ENCODE results near the gene KCNAB1.

Gene KCNAB1

DNA sequence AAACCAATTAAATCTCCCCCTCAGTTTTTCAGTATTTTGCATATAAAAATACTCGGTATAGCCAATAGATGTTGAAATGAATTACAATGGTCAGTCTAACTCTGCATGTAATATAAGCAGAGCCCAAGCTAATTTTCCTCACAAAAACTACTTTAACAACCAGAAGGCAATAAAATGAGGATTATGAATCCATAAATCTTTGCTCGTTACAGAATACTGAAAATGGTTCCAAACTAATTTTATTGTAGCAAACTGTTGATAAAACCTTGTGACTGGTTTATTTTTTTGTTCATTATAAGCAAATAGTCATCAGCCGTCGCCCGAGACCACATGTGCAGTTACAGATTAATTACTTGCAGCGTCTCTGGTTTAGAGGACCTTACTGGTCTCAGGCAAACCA lies 251.3 kb downstream of the KCNAB1 start:
- no peak for DNase-seq (ENCODE audit: low spot score)

DNA sequence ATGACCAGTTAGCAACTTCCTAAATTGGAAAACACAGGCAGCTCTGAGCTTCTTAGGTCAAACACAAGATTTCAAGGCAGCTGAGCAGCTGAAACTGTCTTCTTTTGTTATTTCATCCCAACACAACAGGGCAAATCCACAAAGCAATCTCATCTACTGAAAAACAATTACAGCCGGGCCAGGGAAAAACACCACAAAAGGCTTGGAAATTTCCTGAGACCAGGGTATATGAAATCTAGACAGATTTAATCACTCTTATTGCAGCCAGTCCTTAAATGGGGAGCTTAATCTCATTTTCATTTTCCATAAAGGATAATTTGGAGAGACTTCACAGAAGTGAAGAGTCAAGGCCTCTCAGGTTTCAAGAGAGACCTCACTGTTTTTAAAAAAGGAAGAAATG lies 252.7 kb downstream of the KCNAB1 start:
- no peak for DNase-seq (ENCODE audit: low spot score)

DNA sequence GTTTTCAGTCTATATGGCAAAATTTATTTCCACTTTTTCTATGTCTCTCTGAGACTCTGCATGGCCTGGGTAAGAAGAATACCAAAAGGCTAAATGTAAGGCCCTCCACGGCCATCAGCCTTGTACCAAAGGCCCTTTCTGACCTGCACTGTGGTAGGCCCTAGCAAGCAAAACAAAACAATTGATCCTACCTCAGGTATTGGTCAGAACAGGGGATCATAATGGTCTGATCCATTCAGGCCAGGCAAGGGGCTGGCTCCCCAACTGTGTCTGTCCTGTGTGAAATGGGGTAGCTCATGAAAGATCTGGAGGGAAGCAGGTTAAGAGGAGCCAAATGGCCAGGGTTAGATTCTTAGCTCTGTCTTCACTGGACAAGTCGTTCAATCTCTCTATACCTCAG lies 253.3 kb downstream of the KCNAB1 start:
- DNase-seq (ENCODE audit: low spot score) = no peak

DNA sequence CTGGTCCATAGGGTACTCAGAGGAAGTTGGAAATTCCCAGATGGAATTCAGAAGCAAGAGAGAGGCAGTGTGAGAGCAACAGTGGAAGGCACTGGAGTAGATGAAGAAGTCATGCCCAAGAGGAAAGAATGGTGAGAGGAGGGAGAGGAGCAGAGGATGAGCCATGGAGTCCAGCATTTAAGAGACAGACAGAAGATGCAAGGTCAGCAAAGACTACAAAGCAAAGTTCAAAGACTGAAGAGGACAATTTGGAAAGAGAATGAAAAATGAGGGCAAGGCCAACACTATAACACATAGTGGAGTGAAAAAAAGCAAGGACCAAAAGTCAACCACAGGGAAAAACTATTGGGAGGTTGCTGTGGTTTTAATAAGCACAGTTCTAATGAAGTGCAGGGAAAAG lies 255.8 kb downstream of the KCNAB1 start:
- DNase-seq (ENCODE audit: low spot score) = no peak

DNA sequence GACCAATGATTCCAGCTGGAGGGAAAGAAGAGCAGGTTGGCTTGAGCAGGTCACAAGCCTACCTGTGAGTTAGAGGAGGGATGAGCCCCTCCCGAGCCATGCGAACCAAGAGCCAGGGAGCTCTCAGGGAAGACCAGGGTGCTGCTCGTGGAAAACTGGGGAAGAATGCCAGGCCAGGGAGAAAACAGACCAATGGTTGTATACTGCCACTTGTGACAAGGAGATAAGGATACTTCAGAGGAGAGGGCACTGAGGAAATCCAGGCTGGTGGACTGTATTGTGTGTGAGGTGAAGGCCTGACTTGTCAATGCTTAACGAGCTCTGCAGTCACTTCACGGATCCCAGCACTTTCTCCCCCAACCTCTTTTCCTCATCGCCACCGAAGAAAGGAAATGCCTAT lies 256.9 kb downstream of the KCNAB1 start:
- DNase-seq (ENCODE audit: low spot score) = no peak

DNA sequence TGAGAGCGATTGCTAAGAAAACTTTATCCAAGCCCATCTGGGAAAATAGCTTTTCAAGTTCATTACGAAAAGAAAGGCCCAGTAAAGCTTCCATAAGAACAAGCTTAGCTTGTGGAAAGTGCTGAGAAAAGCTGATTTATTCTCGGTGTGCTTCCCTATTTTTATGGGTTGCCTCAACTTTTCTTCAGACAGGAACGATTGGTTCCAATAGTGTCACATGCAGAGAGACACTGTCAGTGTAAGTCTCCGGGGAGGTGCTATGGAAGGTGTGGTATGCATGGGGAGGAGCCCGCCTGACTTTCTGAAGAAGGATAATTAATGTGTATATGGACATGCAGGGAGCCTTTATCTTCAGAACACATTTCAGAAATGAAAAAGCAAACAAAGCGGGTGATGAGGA lies 257.3 kb downstream of the KCNAB1 start:
- DNase-seq (ENCODE audit: low spot score) = no peak

DNA sequence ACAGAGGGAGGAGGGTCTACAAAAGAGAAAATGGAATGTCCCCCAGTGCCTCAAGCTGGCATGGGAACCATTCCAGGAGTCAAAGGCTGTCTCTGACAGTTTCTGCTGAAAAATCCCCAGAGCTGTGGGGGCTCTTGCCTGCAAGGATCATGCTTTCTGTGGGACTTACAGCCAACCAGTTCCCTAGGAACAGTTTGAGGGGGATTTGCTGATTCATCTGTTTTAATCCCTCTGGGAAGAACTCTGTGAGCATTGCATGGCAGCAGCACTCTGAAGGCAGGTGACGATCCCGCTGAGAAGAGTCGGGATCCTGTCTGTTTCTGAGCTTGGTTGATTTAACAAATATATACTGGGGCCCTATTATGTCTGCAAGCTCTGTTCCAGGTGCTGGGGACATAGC lies 258.5 kb downstream of the KCNAB1 start:
- DNase-seq (ENCODE audit: low spot score) = no peak

DNA sequence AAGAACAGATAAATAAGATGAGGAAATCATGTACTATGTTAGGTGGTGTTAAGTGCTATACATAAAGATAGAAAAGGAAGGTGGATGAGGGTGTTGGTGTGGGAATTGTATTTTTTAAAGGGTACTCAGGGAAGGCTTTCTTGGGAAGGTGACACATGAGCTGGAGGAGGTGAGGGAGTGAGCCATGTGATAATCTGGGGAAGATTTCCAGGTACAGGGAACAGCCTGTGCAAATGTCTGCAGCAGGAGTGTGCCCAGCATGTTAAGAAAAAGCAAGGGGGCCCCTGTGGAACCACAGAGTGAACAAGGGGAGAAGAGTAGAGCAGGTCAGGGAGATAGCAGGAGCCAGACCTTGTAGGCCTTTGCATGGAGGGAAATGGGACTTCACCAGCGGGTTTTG lies 258.9 kb downstream of the KCNAB1 start:
- DNase-seq (ENCODE audit: low spot score) = no peak

DNA sequence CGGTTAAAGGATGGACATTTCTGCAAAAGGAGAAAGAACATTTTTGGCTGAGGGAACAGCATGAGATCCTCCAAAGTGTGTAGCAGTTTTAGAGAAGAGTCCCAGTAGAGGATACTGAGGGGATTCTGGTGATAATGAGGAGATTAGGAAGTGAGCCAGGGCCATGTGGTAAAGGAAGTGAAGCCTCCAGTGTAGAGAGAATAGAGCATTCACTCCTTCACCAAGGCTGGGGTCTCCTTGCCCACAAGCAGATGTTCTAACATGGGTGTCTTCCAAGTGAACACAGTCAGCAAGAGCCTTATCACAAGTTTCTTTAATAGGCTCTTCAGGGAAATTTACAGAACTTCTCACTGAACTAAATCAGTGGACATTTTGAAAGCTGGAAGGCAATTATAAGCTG lies 260.9 kb downstream of the KCNAB1 start:
- no peak for DNase-seq (ENCODE audit: low spot score)

DNA sequence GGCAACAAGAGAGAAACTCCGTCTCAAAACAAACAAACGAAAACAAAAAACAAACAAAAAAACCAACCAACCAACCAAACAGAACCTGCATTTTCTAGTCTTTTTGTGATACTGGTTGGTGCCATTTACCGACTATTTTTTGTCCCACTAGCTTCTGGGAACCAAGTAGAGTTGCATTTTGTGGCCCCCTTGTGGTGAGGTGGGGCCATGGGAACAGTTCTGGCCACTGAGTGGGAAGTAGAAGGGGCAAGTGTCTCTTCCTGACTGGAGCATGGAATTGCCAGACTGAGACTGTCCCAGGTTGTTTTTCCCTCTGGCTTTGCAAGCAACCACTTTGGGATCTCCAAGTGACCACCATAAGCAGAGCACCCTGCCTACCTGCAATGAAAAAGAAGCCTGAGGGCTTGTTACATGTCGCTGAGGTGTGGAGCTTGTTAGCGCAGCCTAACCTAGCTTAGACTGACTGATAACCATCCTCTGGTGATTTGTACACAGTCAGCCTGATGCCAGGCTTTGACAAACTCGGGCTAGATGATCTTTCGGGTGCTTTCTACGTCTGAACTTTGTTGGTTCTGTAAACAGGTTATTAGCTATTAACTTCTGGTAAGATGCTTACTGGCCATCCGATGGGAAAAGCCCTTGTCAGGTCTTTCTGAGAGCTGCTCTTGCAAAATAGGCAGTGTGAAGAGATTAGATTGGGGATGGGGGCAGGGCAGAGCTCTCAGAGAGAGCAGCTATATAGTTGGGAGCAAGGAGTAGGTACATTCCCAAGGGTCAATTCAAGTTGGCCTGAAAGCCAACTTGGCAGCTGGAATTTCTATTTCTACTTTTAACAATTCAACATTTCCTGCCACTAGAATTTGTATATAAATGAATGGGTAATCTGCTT lies 262.3 kb downstream of the KCNAB1 start:
- peak; percentile 51 for DNase-seq (ENCODE audit: low spot score)

DNA sequence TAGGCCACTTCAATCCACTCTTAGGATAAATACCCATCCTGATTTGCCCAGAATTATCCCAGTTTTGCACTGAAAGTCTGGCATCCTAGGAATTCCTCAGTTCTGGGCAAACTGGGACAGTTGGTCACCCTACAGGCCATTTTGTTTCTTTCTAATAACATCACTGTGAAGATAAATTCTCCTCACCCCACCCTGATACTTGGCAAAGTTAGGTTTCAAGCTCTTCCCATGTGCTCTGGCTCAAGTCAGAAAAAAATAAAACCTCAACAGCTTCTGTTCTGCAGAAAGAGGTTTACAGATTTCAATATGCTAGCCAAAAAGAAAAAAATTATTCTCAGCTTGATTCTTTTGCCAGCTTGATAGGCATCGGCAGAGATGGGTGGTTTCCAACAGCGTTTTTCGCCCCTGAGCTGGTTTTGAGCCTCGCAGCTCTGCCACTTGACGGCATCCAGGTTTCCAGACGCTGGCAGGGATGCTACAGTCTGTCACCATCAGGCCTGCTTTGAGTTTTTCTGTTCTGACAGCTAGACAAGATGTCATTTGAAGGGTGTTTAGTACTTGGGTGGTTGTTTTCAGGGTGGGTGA lies 263.2 kb downstream of the KCNAB1 start:
- peak; percentile 86 for DNase-seq (ENCODE audit: low spot score)

DNA sequence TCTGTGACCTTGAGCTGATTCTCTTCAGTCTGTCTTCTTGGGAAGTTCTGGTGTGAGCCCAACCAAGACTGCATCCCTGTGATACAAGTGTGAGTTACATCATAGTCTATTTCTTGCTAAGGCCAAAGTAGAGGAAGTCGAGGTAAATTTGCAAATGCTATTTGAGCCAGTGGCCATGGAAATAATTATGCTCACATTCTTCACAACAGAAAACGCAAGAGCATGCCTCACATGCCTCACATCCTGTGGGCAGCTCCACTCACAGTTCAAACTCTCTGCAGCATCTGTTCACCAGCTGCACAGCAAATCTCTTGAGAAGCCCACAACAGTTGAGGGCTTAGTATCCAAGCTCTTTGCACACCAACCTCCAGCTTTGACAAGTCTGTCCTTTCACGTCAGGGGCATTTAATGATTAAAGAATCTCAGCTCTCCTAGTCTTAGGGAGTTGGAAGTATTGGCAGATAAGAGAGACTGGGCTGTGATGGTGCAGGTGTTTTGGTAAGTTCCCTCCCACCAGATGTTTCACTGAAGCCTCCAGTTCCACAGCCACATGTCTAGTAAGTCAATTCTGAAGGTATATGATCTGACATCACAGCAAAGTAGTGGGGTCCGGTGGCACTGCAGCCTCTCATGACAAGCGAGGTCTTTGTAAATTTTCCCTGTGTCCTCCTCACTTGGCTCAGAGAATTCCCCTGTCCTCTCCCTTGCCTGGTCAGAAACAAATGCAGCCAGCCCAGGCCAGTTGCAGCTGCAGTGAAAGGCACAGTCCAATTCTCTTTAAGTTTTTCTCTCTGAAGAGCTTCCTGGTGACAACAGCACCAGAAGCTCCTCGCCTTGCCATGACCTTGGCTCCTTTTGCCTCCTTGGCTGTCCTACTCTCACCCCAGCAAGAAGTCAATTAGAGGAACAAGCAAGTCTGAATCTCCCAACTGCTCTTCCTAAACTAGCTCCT lies 268.4 kb downstream of the KCNAB1 start:
- peak; percentile 12 for DNase-seq (ENCODE audit: low spot score)

DNA sequence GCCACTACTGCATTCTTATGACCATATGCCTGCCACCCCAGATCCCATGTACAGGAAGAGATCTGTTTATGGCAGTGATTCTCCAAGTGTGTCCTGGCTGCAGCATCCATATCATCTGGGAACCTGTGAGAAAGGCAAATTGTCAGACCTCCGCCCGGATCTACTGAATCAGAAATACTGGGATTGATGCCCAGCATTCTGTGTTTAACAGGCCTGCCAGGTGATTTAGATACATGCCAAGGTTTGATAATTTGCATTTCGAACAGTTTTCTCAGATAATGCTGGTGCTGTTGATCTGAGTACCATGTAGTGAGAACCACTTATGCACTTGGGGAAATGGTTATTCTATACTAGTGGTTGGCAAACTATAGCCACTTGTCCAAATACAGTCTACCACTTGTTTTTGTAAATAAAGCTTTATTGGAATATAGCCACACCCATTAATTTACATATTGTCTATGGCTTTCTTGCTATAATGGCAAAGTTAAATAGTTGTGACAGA lies 269.1 kb downstream of the KCNAB1 start:
- DNase-seq (ENCODE audit: low spot score) = peak; percentile 94

DNA sequence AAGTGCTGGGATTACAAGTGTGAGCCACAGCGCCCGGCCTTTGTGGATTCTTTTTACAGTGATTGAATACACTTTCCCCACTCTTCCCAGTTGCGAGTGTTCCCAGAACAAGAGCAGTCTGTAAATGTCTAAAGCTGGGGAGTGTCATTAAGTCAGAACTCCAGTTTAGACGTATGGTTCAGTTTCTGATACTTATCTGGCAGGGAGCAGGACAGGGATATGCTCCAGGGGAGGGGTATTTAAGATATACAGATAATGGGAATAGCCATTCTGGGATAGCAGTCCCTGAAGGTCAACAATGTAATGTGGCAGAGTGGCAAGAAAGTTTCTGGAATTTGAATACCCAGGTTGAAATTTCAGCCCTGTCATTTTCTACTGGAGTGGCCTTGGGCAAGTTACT lies 270.5 kb downstream of the KCNAB1 start:
- no peak for DNase-seq (ENCODE audit: low spot score)

DNA sequence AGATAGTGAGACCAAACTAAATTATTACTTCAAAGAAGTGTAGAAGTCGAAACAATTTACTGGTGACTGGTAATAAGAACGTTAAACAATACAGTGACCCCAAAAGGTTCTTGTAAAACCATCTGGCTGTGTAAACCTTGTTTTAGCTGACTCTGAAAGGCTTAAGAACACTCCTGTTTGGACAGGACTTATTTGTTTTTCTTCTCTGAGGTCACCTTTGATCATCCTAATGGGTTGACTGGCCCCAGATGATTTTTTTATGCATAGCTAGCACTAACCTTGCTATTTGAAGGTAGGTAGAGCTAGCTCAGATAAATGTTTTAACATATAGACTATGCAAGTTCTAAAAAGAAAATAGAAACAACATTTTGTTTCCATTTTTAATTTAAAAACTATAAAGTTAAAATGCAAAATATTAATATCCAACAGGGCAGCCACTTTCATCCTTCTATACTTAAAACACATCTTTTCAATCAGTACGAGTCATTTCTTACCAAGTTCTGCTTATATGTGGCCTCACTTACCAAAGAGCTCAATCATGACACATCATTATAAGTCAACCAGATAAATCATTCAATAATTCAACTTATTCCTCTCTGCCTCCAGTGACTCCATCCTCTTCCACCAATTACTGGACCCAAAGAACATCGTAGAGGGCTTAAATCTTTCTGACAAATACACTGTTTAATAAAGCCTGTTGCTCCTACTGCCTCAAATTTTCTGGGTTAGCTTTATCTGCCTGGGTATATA lies 275.8 kb downstream of the KCNAB1 start:
- DNase-seq (ENCODE audit: low spot score) = no peak

DNA sequence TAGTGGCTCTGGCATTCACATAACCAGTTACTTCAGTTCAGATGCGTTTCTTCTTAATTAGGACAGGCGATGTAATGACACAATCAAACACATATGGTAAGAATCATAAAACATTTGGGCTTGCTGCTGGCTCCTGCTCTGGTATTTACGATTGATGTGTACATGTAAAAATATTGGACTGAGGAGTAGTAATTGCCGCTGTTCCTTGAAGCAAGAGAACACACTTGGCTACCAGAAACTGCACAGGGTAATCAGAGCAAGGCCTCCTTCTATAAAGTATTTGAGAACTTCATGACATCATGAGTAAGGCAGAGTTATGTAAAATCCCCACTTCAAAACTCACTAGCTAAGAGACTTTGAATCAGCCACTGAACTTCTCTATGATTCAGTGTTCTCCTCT lies 276.5 kb downstream of the KCNAB1 start:
- no peak for DNase-seq (ENCODE audit: low spot score)

DNA sequence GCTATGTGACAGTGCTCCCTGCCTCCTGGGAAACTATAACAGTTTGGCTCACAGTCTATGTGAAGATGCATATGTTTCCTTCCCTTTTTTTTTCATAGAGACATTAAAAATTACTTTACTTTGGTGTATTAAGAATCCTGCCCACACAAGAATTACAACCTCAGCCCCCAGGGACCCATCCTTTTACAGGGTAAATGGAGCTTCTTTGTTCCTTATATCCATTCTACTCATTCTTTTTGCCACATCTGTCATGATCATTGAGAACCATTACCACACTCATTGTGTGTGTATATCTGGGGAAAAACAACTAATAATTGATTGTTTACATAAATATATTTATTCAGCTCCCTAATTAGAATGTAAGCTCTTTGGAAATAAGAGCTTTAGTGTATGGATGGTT lies 277.2 kb downstream of the KCNAB1 start:
- no peak for DNase-seq (ENCODE audit: low spot score)

DNA sequence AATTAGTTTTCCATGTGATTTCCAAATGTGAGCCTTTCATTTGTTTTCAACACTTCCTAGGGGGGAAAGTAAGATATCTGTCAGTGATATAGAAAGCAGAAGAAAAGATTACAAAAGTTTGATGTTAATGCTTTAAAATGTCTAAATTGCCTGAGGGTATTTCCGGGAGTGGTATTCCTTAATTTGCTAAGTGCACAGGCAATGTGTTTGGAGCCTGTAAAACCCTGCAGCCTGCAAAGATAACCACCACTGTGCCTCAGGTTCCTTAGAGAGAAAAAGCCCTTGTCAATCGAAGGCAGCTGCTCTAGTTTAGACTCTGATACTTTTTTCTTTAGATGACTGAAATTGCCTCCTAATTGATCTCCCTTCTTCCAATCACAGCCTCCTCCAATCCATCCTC lies 279.7 kb downstream of the KCNAB1 start:
- no peak for DNase-seq (ENCODE audit: low spot score)

DNA sequence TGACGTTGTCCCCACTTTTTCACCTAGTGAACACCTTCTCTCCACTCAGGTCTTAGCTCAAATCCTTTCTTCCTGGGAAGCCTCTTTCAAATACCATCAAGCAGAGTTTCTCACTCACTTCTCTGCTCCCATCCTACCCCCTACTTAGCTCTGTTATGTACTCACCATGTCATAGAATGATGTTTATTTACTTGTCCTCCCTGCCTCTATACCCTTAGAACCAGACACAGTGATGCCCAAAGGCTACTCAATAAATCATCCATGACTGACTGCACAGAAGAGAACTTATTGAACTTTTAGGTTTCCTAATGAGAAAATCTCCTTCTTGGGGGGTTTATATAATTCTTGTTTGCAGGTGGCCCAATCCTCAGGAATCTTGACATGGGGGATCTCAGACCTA lies 280.4 kb downstream of the KCNAB1 start:
- DNase-seq (ENCODE audit: low spot score) = no peak

DNA sequence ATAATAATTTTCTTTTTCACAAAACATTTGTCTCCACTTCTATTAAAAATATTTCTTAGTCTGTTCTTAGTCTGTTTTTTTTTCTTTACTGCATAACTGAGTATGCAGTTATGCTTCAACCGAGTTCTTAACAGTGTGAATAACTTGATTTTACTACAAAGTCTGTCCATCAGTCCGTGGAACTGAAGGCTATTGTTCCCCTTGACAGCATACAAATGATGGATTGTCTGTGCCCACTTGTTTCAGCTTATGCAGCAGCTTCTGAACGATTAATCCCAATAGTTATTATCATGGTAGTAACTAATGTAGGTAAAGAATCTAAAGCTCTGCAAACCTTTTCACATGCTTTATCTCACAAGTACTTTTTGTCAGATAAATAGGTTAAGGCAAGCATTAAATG lies 283.8 kb downstream of the KCNAB1 start:
- DNase-seq (ENCODE audit: low spot score) = no peak

DNA sequence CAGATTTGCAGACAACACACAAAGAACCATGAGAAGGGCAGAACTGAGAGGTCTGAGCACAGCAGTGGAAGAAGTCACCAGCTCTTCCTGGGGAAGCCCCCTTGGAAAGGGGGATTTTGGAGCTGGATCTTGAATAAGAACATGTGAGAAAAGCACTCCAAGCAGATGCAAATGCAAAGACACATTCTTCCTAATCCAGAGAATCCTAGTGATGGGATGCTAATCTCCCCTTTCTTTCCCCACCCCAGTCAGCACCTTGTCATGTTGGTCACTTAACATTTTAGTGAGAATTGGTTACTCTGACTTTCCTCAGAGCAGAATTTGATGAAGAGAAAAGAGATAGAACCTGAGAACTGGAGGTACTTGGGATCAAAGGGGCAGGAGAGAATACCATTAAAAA lies 286.0 kb downstream of the KCNAB1 start:
- DNase-seq (ENCODE audit: low spot score) = no peak

All from cerebellar cortex (tissue), 1 donor.